ENCODE measurements around the gene CACNA1C.

Gene CACNA1C

DNA sequence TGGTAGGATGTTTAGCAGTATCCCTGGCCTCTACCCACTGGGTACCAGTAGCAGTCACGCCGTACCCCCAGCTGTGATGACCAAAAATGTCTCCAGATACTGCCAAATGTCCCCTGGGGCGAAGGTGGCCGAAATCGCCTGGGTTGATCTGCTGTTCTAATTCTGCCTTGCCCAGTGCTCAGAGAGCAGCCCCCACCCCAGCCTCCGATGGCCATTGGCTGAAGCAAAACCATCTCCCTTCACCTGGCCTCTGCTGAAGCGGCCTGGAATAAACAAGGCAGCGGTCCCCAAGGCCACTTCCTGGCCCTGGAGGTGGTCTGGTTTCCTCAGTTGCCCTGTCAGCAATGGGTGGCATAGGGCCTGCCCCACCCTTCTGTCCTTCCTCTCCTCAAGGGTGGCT lies 298.4 kb downstream of the CACNA1C start:
- DNase-seq, result no peak

DNA sequence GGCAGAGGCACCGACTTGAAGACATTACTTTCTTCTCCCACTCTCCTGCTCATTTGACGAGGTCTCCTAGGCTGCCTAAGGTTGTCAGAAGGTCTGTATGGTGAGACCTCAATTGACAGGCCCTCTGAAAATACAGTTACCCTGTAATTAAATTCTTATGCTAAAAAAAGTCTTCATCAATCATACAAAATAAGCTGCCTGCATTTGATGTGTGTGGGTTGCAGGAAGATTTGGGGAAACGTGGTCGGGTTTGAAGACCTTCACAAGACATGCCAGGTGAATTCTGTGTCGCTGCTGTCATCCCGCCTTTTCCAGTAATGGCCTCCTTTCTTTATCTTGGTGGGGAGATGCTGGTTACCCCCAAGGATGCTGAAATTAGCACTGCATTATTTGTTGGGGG lies 299.4 kb downstream of the CACNA1C start:
- no peak for DNase-seq

DNA sequence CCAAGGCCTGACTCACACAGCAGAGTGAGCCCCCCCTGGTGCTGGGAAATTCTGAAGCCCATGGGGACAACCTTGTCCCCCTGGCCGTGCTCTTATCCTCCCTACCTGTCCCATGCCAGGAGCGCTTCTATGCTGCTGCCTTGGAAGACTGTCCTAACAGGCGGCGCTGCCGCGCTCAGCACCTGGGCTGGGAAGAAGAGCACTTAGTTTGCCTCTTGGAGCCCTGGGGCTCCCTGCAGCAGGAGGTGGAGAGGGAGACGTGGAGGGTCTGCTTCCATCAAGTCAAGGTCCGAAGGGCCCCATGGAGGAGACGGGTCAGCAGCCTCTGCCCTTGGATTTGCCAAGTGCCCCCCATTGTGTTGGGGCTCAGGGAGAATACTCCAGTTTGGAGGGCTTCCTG lies 300.5 kb downstream of the CACNA1C start:
- no peak for DNase-seq

DNA sequence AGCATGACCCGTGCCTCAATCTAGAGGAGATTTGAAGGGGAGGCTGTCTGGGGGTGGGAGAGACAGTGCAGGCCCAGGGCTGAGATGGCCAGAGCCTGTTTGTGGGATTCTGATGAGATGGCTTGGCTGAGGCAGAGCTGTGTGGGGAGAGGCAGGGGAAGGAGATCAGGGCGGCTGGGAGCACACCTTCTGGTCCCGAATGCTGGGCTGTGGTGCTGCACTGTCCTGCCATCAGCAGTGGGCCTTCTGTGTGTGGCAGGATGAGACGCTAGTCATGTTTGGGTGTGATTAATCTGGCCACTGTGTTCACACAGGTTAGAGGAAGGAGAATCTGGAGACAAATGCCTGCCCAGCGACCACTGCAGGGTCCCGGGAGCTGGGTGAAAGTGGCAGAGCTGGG lies 300.9 kb downstream of the CACNA1C start:
- no peak for DNase-seq

DNA sequence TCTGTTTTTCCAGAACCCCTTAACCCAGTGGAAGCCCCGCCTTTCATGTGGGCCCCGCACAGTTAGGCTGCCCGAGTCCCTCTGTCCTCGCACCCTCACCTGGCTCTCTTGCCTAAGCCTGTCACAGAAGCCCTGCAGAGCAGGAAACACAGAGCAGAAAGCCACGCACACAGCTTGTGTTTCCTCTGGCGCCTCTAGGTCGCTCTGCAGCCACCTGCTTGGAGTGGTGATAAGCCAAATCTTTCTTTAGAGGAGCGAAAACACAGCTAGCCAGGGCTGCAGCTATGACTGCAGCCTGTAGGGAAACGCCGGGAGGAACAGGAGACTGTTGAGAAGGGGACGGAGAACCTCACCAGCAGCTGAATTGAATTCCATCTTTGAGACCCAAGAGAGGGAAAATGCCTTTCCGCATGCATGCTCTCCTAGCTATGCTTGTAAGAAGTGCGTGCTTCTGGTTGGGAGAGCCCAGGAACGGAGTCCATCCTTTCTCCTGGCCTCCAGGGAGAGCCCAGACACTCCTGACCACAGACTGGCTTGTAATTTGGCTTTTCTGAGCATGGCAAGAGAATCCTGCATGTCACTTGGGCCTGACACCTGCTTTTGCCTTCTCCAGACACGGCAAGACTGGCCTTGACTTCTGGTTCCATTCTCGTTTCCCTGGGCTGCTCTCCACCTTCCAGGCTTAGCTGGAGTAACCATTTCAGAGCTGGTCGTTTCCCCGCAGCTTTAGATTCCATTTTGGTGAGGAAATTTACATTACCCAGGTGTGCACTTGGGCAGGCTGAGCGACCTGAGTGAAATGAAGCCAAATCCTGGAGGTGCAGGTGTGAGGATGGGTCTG lies 301.6 kb downstream of the CACNA1C start:
- DNase-seq, result no peak

DNA sequence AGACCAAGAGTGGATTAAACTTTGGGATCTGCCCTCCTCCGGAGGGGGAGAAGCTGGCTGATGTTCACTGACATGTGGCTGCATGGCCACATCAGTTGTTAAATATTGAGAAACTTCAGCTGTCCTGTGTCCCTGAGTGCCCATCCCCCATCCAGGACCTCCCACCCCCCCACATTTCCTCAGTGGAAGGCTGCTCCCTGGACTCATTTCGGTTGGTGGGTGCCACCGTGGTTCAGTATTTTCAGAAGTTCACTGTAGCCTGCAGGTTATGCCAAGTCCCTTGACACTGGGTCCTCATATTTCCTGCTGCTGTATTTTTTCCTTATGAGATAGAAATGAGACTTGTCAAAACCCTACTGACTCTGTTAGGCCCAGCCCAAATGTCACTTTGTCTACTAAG lies 302.4 kb downstream of the CACNA1C start:
- DNase-seq, result no peak

DNA sequence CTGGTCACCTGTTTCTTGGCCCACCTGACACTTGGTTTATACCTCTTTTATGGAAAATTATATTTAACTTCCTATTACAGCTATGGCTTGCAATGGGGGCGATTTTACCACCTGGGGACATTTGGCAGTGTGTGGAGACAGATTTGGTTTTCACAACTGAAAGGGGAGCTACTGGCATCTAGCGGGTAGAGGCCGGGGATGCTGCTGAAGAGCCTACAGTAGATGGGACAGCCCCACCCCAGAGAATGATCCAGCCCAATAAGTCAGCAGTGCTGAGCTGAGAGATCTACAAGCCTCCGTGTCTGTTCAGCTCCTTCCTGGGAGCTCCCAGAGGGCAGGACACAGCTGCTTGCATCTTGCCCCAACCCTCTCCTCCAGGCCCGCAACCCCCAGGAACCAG lies 302.8 kb downstream of the CACNA1C start:
- DNase-seq, result no peak

DNA sequence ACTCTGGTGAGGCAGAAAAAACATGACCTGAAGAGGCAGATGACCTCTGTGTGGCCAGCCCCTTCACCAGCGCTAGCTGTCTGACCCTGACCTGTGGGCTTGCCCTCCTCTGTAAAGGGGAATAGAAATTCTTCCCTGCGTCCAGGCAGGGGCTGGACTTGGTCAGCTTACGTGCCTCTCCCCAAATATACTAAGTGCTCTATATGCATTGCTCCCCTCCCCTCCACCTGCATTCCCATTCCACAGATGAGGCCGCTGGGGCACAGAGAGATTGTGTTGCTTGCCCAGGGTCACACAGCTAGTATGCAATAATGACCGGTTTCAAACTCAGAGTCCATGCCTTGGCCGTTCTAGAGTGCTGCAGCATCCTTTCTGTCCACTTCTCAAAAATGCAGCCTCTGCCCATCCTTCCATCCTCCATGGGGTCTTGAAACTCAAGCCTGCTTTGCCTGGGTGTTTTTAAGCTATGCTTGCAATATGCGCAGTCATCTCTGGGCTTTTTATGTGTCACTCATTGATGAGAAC lies 303.9 kb downstream of the CACNA1C start:
- no peak for DNase-seq

DNA sequence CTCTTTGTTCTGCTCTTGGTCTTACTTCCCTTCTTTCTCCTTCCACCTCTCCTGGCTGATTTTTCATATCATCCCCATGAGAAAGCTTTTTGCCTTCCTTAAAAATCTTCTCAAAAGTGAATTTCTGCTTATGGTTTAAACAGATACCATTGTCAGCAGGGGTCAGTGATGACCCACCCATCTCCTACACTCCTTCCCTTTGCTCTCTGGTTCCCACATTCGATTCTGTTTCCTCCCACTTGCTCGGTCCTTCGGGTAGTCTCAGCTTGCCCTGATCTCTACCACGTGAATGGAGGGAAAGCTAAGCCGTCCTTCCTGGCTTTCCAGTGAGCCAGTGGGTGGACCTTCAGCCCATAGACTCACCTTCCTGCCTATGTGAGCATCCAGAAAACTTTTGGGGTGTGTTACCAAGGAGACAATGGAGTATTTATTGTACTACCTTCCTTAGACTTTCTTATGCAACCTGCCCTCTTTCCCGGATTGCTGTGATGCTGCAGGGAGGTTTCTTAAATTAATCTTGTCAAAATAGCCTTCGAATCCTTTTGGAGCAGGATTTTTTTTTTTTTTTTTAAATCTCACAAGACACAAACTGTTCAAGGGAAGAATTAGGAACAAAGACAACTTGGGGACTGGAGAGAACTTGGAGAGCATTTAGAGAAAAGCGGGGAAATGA lies 306.3 kb downstream of the CACNA1C start:
- no peak for DNase-seq

DNA sequence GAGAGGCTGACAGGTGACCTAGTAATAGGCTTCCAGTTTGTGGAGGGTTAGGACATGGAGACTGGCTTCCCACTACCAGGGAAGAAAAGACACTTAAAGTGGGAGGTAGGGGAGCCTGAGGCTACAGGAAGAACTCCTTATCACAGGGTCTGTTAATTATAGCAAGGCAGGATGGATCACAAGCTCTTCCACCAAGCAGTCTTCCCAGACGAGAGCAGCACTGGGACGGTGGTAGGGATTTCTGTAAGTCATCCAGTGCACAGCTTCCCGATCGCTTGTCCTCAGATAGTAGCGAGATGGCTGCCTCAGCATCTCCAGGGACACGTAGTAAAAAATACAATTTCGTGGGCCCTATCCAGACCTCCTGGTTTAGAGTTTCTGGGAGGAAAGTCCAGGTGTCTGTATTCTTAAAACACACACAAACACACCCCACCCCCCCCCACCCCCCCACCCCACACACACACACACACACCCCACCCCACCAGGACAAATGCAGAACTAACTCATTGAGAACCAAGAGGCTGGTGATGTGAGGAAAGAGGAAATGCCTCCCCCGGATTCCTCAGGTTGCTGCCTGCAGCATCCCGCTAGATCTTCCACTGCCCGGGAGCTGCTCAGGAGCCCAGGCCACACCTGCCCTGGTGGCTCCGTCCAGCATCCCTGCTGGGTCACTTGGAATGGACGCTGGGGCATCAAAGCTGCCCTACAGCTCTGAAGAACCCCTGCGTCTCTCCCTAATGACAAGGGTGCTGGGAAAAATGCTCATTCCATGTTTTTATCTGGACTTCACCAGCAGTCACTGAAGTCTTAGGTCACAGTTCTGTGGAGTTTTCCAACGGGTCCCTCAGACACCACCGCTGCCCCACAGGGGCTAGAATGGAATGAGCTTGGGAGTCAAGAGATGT lies 307.2 kb downstream of the CACNA1C start:
- no peak for DNase-seq

DNA sequence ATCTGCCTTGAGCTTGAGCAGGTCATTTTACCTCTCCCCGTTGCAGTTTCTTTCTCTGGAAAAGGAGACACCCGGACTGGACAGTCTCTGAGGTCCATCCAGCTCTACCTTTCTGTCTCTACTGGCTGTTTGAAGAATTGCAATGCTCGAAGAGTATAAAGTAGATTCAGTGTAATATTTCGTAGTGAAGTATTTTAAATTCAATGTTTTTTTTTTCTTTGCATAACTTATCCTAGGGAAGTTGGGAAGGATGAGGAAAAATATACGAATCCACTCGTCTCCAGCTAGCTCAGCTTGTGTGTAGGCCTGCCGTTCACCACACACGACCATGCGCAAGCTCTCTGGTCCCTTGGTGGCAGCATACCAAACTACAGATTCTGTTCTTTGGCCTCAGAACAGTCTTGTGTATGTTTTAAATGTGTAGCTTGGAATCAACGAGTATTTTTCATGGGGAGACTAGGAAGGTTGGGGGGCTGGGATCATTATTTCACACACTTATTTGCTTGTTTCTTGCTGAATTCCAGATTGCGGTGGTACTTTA lies 307.9 kb downstream of the CACNA1C start:
- DNase-seq, result no peak

DNA sequence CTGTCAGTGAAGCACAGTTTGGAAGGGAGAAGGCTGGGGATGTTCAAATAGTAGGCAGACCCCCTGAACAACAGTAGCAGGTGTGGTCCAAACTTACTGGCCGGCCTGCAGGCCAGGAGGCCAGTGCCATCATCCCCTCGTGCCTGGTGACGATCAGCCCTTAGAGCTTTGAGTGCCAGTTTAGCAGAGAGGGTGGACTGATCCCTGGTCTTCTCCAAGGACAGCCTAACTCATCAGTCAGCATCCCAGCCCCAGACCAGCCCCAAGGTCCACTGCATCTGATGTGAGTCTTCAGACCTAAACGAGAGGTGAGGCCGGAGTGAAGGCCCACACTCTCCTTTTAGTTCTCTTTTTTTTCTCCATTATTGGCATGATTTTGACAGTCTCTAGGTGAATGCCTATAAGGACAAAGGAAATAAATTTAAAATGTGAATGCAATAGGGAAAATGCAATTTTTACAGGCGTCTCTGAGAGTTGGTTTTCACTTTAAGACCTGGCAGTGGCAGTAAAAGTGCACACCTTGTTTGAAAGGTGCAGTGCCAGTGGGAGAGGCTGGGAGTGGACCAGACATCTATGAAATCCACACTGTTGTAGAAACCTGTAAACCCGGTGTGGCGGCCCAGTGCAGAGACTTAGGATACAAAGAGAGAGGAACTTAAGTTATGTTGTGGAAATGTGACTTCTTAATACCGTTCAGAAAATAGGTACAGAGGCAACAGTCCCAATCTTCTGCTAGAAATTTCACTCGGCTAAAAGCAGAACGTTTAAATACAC lies 311.2 kb downstream of the CACNA1C start:
- no peak for DNase-seq

DNA sequence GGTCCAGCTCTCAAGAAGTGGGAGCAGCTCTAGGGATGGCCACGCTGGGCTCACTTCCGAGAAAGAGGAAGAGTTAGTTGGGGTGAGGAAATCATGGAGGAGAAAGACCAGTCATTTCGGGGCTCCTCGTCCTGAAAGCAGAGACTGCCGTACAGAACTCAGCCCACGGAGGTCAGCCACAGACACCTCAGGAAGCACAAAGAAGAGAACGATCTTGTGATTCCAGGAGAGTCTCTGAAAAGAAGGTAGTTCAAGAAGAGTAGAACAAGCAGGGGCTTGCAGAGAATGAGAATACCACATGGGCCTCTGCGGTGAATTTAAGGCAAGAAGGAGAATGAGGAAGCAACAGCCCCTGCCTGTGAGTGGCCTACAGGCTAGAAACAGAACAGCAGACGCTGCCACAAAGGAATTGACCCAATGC lies 311.9 kb downstream of the CACNA1C start:
- DNase-seq, result no peak

DNA sequence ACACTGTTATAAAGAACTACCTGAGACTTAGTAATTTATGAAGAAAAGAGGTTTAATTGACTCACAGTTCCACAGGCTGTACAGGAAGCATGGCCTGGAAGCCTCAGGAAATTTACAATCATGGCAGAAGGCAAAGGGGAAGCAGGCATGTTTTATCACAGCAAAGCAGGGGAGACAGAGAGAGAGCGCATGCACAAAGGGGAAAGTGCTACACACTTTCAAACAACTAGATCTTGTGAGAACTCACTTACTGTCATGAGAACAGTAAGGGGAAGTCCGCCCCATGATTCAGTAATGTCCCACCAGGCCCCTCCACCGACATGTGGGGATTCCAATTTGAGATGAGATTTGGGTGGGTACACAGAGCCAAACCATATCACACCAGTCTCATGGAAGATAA lies 313.9 kb downstream of the CACNA1C start:
- no peak for DNase-seq

DNA sequence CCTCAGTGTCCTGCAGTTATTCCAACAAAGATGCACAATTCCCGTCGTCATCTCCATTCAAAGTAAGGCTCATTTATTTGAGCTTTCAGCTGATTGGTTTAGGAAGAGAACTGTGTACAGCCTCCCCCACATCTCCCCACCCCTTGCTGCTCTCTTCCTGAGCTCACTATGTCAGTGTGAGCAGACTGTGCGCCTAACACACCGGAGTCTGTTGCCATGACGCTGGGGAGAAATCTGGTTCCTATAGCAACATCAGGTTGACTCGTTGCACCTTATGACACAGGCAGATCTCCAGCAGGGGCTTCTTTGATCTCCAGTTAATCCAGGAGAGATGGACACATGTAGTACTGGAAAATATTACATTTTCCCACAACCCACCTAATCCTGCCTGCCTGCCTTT lies 319.4 kb downstream of the CACNA1C start:
- DNase-seq, result no peak

DNA sequence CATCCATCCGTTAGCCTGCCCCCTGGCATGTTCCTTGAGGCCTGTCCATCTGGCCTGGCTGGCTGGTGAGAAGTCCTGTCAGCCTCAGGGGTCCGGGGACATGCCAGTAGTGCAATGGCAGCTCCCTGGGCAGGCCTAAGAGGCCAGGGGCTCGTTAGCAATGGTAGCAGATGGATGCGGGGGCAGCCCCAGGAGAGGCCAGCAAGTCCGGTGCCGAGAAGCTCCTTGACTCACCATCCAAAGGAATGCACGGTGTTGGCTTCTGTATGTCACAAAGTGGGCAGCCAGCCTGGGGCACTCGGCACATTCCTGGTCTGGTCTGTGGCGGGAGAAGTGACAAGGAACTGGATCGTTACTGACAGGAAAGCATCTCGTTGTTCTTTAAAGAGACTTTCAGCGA lies 319.9 kb downstream of the CACNA1C start:
- no peak for DNase-seq

DNA sequence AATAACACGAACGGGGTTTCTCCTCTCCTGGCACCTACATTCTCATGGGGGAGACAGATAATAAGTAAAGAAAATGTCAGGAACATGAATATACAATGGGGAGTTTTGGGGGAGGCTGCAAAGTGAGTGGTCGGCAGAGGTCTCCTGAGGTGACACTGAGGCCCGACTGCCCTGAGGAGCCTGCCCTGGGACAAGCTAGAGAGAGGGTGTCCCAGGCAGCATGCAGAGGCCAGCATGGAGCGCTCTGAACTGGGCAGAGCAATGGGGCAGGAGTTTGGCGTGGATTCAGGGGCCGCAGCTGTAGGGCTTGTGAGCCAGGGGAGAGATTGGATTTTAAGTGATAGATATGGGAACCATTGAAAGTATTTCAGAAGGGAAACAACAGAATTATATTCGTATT lies 320.5 kb downstream of the CACNA1C start:
- DNase-seq, result no peak

DNA sequence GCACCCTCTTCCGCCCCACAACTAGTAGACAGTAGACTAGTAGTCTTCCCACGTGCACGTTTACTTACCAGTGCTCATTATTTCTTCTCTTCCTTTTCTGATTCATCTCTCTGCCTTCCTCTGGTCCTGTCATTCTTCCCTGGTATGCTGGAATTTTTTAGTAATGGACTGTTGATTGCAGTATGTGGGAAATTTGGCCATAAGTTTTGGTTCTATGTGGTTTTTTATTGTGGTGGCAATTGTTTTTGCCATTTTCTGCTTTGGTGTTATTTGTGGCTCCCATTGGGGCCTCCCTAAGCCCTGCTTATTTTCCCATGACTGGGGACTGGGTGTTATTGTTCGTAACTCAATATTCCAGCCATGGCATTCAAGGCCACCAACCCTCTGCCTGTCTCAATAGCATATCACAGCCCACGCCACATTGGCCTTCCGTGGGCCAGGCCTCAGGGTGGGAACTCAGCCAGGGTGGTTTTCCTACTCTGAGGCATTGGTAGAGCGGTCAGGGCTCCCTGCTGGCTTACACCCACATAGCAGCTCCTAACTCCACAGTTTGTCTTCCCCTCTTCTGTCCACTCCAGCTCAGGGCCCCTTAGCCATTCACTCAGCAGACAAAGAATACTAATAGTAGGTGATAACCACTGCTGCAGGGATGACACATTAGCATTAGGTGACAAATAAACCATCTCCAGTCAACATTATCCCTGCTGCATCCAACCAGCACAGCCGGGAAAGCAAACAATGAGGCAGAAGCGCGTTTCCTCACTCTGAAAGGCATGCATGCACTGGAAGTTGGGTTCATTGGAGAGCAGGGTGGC lies 321.5 kb downstream of the CACNA1C start:
- no peak for DNase-seq

DNA sequence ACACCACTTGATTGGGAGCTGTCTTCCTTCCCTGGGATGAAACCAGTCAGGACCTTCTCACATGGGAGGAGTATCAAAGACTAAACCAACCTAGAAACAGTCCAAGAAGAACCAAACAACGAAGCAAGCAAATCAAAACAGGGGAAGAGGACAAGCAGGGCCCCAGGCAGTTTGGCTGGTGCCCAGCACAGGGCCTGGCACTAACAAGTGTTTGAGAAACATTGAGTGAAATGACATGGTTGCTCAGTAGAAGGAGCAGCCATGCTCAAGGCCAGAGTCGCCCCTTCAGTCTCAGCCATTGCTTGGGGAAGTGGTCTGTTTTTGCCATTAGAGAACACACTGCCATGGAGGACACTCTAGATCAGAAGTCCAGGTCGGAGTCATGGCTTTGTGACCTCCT lies 323.1 kb downstream of the CACNA1C start:
- DNase-seq, result no peak

DNA sequence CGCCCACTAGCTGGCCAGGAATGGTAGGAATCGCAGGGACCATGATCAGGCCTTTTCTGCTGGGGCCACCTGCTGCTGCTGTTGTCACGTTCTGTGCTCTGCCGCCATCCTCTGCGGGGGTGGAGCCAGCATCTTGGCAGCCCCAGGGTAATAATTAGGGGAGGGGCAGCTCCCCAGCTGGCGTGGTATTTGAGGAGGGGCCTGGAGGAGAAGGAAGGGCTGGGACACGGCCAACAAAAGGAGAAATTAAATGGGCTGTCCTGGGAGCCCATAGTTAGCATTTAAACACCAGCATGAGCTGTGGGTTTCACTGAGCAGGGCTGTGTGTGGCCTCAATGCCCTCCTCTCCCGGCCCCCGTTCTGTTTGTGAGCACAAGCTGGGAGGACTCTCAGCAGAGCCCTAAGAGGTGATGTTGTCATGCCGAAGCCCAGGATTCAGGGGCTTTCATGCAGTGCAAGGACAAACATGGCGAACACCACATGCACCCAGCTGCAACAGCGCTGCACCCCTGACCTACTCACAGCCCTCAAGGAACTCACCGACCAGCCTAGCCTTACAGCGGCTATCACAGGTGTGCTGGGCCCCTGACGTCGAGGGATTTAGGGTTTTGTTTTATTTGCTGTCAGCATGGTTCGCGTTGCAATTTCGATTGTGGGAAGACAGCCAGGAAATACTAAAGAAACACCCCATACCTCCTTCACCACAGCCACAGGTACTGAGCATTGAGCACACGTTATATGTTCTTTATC lies 324.3 kb downstream of the CACNA1C start:
- DNase-seq, result no peak
